Fibroblast of lung (primary cell): Measurements from ENCODE around the gene CCNI. TPM values are rescaled to one million over a fixed set of nuclear protein-coding genes. Genes with fewer than 3 reads are reported as not detected.

Source experiments
- DNase-seq, 2 donors: peaks; one replicate each; pipeline versions ENCODE4 v3.0.0 to v3.0.0-alpha.2; 2010; ENCODE audit warnings: low read depth in 2 of 2
- H2AFZ ChIP-seq: 2 replicates; pipeline ENCODE4 v1.5.1; 2012; ENCODE audit warnings: low read length, control low read depth, inconsistent platforms
- H3K27ac ChIP-seq: 2 replicates; pipeline ENCODE4 v1.5.1; 2011; ENCODE audit warnings: low read length, control low read depth; ENCODE audit not compliant: insufficient read depth
- H3K27me3 ChIP-seq: 2 replicates; pipeline ENCODE4 v1.5.1; 2011; ENCODE audit warnings: mild to moderate bottlenecking, low read length; ENCODE audit not compliant: control insufficient read depth, insufficient read depth
- H3K36me3 ChIP-seq: 2 replicates; pipeline ENCODE4 v1.5.1; 2011; ENCODE audit warnings: low read length; ENCODE audit not compliant: control insufficient read depth, insufficient read depth
- H3K4me1 ChIP-seq: 2 replicates; pipeline ENCODE4 v1.5.1; 2011; ENCODE audit warnings: low read length; ENCODE audit not compliant: control insufficient read depth, insufficient read depth; ENCODE audit errors: extremely low read depth
- H3K4me2 ChIP-seq: 2 replicates; pipeline ENCODE4 v1.5.1; 2011; ENCODE audit warnings: low read length, control low read depth; ENCODE audit not compliant: insufficient read depth; ENCODE audit errors: extremely low read depth
- H3K4me3 ChIP-seq, 4 experiments: fragments of 200-600 bp in 1 of 4; sonication (generic) in 1 of 4; replicated peaks in 1 of 4; 2 replicates each; pipeline ENCODE4 v1.5.1; 2011 to 2016; ENCODE audit warnings: low read length in 4 of 4, low read depth in 3 of 4, mild to moderate bottlenecking in 3 of 4, control low read depth in 2 of 4, inconsistent platforms in 1 of 4, mixed read lengths in 1 of 4; ENCODE audit not compliant: insufficient read depth in 1 of 4; ENCODE audit errors: control extremely low read depth in 1 of 4
- H3K79me2 ChIP-seq: 2 replicates; pipeline ENCODE4 v1.5.1; 2012; ENCODE audit warnings: mild to moderate bottlenecking, low read length, inconsistent platforms; ENCODE audit not compliant: control insufficient read depth, insufficient read depth
- H3K9ac ChIP-seq: 2 replicates; pipeline ENCODE4 v1.5.1; 2011; ENCODE audit warnings: mild to moderate bottlenecking, low read length, control low read depth; ENCODE audit not compliant: insufficient read depth
- H3K9me3 ChIP-seq: 2 replicates; pipeline ENCODE4 v1.5.1; 2012; ENCODE audit warnings: low read depth, low read length; ENCODE audit not compliant: control insufficient read depth, insufficient read depth
- H4K20me1 ChIP-seq: 2 replicates; pipeline ENCODE4 v1.5.1; 2011; ENCODE audit warnings: low read length; ENCODE audit not compliant: control insufficient read depth, insufficient read depth; ENCODE audit errors: extremely low read depth
- EZH2 ChIP-seq: IDR thresholded peaks from 2 replicates; pipeline ENCODE4 v1.5.1; 2012; ENCODE audit warnings: low read length, control low read depth, mild to moderate bottlenecking; ENCODE audit errors: missing control alignments
- polyA plus RNA-seq, 2 donors: library from polyadenylated mRNA; depleted of rRNA in 1 of 2; stranded (reverse) in 1 of 2; unstranded in 1 of 2; fragments of >200 nt; gene quantifications; 2 replicates each; pipeline ENCODE4 v1.2.1, GENCODE V29; 2011 to 2012; ENCODE audit warnings: missing spikeins in 1 of 2
- total RNA-seq: library from RNA; depleted of rRNA; stranded (reverse); fragments of >200 nt; gene quantifications from 2 replicates; pipeline ENCODE4 v1.2.1, GENCODE V29; 2014
- TF ChIP-seq, protein P1 (sequence below), 2 donors: IDR thresholded peaks in 1 of 2; conservative IDR thresholded peaks in 1 of 2; 1 replicate in 1 of 2; 2 replicates in 1 of 2; pipeline ENCODE4 v1.5.1; 2011 to 2012; ENCODE audit warnings: low read length in 2 of 2, control low read depth in 1 of 2, inconsistent platforms in 1 of 2, low read depth in 1 of 2, mild to moderate bottlenecking in 1 of 2

Gene CCNI
- total and polyA plus RNA-seq, 2 donors (not counting 1 experiment from before 2014, with no cell fraction given): 151 to 216 TPM

DNA sequence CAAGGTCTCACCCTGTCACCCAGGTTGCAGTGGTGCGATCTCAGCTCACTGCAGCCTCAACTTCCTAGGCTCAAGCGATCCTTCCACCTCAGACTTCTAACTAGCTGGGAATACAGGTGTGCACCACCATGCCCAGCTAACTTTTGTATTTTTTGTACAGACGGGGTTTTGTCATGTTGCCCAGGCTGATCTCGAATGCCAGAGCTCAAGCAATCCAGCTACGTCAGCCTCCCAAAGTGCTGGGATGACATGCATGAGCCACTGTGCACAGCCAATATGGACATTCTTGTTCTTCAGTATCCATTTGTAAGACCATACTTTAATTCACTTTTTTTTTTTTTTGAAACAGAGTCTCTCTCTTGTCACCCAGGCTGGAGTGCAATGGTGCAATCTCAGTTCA lies 3.5 kb upstream of the CCNI start:
- Histone ChIP-seq H3K4me1 (no peaks in the 10 kb centered on the region), H3K4me2 (no peak overlapping the region), H3K79me2 (peaks cover 11% of the 10 kb centered on the region), H3K27me3 (no peaks in the 10 kb centered on the region), H3K36me3 (no peaks in the 10 kb centered on the region), H2AFZ (no peak overlapping the region), H3K27ac (no peak overlapping the region), H3K9ac (no peak overlapping the region), H4K20me1 (no peaks in the 10 kb centered on the region), H3K9me3 (no peaks in the 10 kb centered on the region), H3K4me3 (no peak overlapping the region)
- TF ChIP-seq, protein P1, sequence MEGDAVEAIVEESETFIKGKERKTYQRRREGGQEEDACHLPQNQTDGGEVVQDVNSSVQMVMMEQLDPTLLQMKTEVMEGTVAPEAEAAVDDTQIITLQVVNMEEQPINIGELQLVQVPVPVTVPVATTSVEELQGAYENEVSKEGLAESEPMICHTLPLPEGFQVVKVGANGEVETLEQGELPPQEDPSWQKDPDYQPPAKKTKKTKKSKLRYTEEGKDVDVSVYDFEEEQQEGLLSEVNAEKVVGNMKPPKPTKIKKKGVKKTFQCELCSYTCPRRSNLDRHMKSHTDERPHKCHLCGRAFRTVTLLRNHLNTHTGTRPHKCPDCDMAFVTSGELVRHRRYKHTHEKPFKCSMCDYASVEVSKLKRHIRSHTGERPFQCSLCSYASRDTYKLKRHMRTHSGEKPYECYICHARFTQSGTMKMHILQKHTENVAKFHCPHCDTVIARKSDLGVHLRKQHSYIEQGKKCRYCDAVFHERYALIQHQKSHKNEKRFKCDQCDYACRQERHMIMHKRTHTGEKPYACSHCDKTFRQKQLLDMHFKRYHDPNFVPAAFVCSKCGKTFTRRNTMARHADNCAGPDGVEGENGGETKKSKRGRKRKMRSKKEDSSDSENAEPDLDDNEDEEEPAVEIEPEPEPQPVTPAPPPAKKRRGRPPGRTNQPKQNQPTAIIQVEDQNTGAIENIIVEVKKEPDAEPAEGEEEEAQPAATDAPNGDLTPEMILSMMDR (conservative IDR thresholded peaks at IDR 0.05 in 1 of 2, IDR thresholded peaks at IDR 0.05 in 1 of 2; ENCODE audit: low read depth in 1 of 2, low read length in 2 of 2): no peak
- no peak for TF ChIP-seq EZH2
- DNase-seq: no peak

DNA sequence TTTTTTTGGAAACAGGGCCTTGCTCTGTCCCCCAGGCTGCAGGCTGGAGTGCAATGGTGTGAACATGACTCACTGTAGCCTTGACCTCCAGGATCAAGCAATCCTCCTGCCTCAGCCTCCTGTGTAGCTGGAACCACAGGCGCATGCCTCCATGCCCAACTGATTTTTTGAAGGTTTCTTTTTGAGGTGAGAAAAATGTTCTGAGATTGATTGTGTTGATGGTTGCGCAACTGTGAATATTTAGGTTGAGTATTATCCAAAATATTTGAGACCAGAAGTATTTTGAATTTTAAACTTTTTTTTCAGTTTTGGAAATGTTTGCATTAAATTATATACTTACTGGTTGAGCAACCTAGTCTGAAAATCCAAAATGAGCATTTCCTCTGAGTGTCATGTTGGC lies 2.6 kb upstream of the CCNI start:
- Histone ChIP-seq H3K36me3 (no peaks in the 10 kb centered on the region), H3K27me3 (no peaks in the 10 kb centered on the region), H3K4me2 (no peak overlapping the region), H3K27ac (no peak overlapping the region), H3K4me3 (no peak overlapping the region), H3K79me2 (peaks cover 20% of the 10 kb centered on the region), H2AFZ (no peak overlapping the region), H3K9ac (no peak overlapping the region), H3K4me1 (no peaks in the 10 kb centered on the region), H3K9me3 (no peaks in the 10 kb centered on the region), H4K20me1 (peaks cover 4% of the 10 kb centered on the region)
- no peak for TF ChIP-seq EZH2
- TF ChIP-seq, protein P1 (conservative IDR thresholded peaks at IDR 0.05 in 1 of 2, IDR thresholded peaks at IDR 0.05 in 1 of 2; ENCODE audit: low read depth in 1 of 2, low read length in 2 of 2): no peak
- DNase-seq: no peak

DNA sequence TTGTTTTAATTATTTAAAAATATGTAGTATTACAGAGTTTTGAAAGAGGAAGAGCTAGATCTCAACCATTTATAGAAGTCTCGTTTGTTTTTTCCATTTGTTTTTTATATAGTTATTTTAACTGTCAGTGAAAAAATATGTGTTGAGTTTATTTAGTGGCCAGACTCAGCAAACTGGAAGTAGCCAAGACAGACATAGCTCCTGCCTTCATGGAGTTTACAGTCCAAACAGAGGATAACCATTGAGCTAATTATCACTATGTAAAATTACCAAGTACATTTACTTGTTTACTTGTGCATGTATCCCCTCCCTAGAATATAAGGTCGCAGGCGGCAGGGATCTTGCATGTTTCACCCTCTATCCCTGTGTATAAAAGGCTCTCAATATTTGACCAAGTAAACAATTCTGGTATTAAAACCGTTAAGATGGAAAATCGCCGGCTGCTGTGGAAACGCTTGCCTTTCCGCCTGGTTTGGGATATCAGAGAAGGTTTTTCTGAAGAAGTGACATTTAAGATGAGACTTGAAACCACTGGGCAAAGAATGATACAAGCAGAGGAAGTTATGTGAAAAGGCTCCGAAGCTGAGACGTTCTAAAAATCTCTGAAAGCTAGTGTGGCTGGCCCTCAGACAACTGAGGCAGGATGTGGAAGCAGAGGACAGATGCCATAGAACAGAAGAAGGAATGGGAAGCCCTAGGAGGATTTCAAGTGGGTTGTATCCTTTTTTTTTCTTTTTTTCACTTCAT lies 1.3 kb upstream of the CCNI start:
- H4K20me1 ChIP-seq: peaks cover 11% of the 10 kb centered on the region
- H3K27ac ChIP-seq: peak overlapping the region; percentile 100
- H3K9me3 ChIP-seq: no peaks in the 10 kb centered on the region
- TF ChIP-seq, protein P1 (conservative IDR thresholded peaks at IDR 0.05 in 1 of 2, IDR thresholded peaks at IDR 0.05 in 1 of 2; ENCODE audit: low read depth in 1 of 2, low read length in 2 of 2): no peak
- no peak for TF ChIP-seq EZH2
- peak overlapping the region in 3 of 4 experiments; percentile 71 to 92 (median 83) for H3K4me3 ChIP-seq
- H3K27me3 ChIP-seq: no peaks in the 10 kb centered on the region
- no peak overlapping the region for H3K9ac ChIP-seq
- no peaks in the 10 kb centered on the region for H3K36me3 ChIP-seq
- H3K4me1 ChIP-seq: peaks cover 2% of the 10 kb centered on the region
- peaks cover 33% of the 10 kb centered on the region for H3K79me2 ChIP-seq
- H3K4me2 ChIP-seq: peak overlapping the region; percentile 88
- no peak overlapping the region for H2AFZ ChIP-seq
- DNase-seq: no peak
